Loucy (cell line): ENCODE data around the gene SHISA5.
"Not testable (repeated sequence)": the region's sequence is repeated elsewhere in the genome, so short reads cannot be mapped to it uniquely, and the experiment has no call there.

ENCODE experiments used
- H2AFZ ChIP-seq: fragments of 200-600 bp; sonication (generic); 2 replicates; pipeline ENCODE4 v1.6.0; 2016; ENCODE audit warnings: antibody characterized with exemption, mild to moderate bottlenecking, low read length, moderate library complexity
- H3F3A ChIP-seq: fragments of 200-600 bp; 2 replicates; pipeline ENCODE4 v1.6.0; 2016; ENCODE audit warnings: antibody characterized with exemption, low read depth, mild to moderate bottlenecking
- H3K27me3 ChIP-seq: fragments of 200-600 bp; sonication (generic); 2 replicates; pipeline ENCODE4 v1.6.1; 2014; ENCODE audit warnings: low read length, mild to moderate bottlenecking; ENCODE audit not compliant: insufficient read depth, poor library complexity, severe bottlenecking
- H3K36me3 ChIP-seq: fragments of 200-600 bp; sonication (generic); 2 replicates; pipeline ENCODE4 v1.6.1; 2016; ENCODE audit warnings: low read length; ENCODE audit not compliant: insufficient read depth
- H3K4me1 ChIP-seq: fragments of 200-600 bp; sonication (generic); 2 replicates; pipeline ENCODE4 v1.5.1; 2014; ENCODE audit warnings: low read length, mild to moderate bottlenecking; ENCODE audit not compliant: insufficient read depth, poor library complexity, severe bottlenecking
- H3K4me2 ChIP-seq: fragments of 200-600 bp; sonication (generic); 2 replicates; pipeline ENCODE4 v1.6.0; 2014; ENCODE audit warnings: antibody characterized with exemption, low read length, low read depth, mild to moderate bottlenecking; ENCODE audit not compliant: poor library complexity, severe bottlenecking
- H3K4me3 ChIP-seq: fragments of 200-600 bp; sonication (generic); 2 replicates; pipeline ENCODE4 v1.5.1; 2014; ENCODE audit warnings: low read length, mild to moderate bottlenecking, mixed read lengths; ENCODE audit not compliant: poor library complexity, severe bottlenecking
- H3K79me2 ChIP-seq: fragments of 200-600 bp; sonication (generic); 2 replicates; pipeline ENCODE4 v1.6.1; 2014; ENCODE audit warnings: low read length; ENCODE audit not compliant: insufficient read depth
- H3K9ac ChIP-seq: fragments of 200-600 bp; sonication (generic); 2 replicates; pipeline ENCODE4 v1.6.0; 2014; ENCODE audit warnings: mild to moderate bottlenecking, low read depth, low read length, moderate library complexity; ENCODE audit not compliant: poor library complexity, severe bottlenecking
- H3K9me2 ChIP-seq: fragments of 200-600 bp; sonication (generic); replicated peaks from 2 replicates; pipeline ENCODE4 v1.6.1; 2016; ENCODE audit warnings: low read depth, low read length, mixed read lengths
- H3K9me3 ChIP-seq: fragments of 200-600 bp; sonication (generic); 2 replicates; pipeline ENCODE4 v1.6.1; 2014; ENCODE audit warnings: mild to moderate bottlenecking, antibody characterized with exemption, low read length, low read depth; ENCODE audit not compliant: insufficient read depth
- H4K20me1 ChIP-seq: fragments of 200-600 bp; sonication (generic); 2 replicates; pipeline ENCODE4 v1.6.0; 2014; ENCODE audit warnings: antibody characterized with exemption, low read length, mild to moderate bottlenecking; ENCODE audit not compliant: insufficient read depth, poor library complexity, severe bottlenecking
- CTCF ChIP-seq: fragments of 200-600 bp; sonication (generic); conservative IDR thresholded peaks from 2 replicates; pipeline ENCODE4 v1.5.1; 2014; ENCODE audit warnings: mild to moderate bottlenecking, antibody characterized with exemption, low read length
- EZH2phosphoT487 ChIP-seq: fragments of 200-600 bp; IDR thresholded peaks from 2 replicates; pipeline ENCODE4 v1.6.1; 2018; ENCODE audit warnings: antibody characterized with exemption, mild to moderate bottlenecking, moderate library complexity, borderline replicate concordance

The SHISA5 gene

GRCh38 chr3:48475188-48475587, 28.8 kb downstream of the SHISA5 start:
- Histone ChIP-seq H3K79me2 (peaks cover 24% of the 10 kb centered on the region), H3K9me2 (no peaks in the 10 kb centered on the region), H3K4me1 (peaks cover 33% of the 10 kb centered on the region), H3K4me2 (no peak overlapping the region), H3K4me3 (no peak overlapping the region), H3F3A (no peaks in the 10 kb centered on the region), H2AFZ (no peak overlapping the region), H3K9ac (no peak overlapping the region), H4K20me1 (peaks cover 2% of the 10 kb centered on the region), H3K27me3 (no peaks in the 10 kb centered on the region), H3K36me3 (no peaks in the 10 kb centered on the region), H3K9me3 (no peaks in the 10 kb centered on the region)
- TF ChIP-seq CTCF, result no peak
- TF ChIP-seq EZH2phosphoT487, result no peak

DNA sequence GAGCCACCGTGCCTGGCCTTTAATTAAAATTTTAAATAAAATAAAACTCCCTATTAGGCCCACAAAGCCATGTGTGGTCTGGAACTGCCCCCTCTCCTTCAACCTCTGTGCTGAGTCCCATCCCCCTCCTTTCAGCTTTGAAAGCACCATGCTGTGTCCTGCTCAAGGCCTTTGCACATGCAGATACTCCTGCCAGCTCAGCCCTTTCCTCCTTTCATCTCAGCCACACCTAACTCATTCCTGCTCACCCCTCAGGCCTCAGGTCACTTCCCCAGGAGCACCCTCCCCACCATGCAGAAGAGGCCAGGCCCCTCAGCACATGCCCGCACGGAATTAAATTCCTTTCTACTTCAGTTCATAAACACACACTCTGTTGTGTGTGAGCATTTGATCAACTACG, 29.4 kb downstream of the SHISA5 start:
- Histone ChIP-seq H3K9me3 (no peaks in the 10 kb centered on the region), H2AFZ (no peak overlapping the region), H3K4me1 (peaks cover 38% of the 10 kb centered on the region), H3K79me2 (peaks cover 30% of the 10 kb centered on the region), H3K4me2 (no peak overlapping the region), H4K20me1 (peaks cover 7% of the 10 kb centered on the region), H3K27me3 (no peaks in the 10 kb centered on the region), H3K4me3 (no peak overlapping the region), H3F3A (no peaks in the 10 kb centered on the region), H3K36me3 (no peaks in the 10 kb centered on the region), H3K9me2 (no peaks in the 10 kb centered on the region), H3K9ac (no peak overlapping the region)
- TF ChIP-seq CTCF (no peak), EZH2phosphoT487 (no peak)

- H3K4me1 ChIP-seq, result peaks cover 39% of the 10 kb centered on the region
- H4K20me1 ChIP-seq, H3K9me3 ChIP-seq, H3K4me2 ChIP-seq, H3F3A ChIP-seq, H3K9ac ChIP-seq, H3K36me3 ChIP-seq, H3K4me3 ChIP-seq, H3K27me3 ChIP-seq, H2AFZ ChIP-seq, H3K9me2 ChIP-seq: not testable (repeated sequence)
- H3K79me2 ChIP-seq, result peaks cover 36% of the 10 kb centered on the region
These were observed 29.9 kb downstream of the SHISA5 start for GRCh38 chr3:48474031-48474430.

GRCh38 chr3:48473617-48473952, 30.4 kb downstream of the SHISA5 start:
- Histone ChIP-seq H4K20me1 (peaks cover 7% of the 10 kb centered on the region), H3K4me3 (peak overlapping the region; percentile 73), H2AFZ (peak overlapping the region; percentile 97), H3K9me3 (no peaks in the 10 kb centered on the region), H3K36me3 (no peaks in the 10 kb centered on the region), H3K4me2 (peak overlapping the region; percentile 81), H3K9ac (peak overlapping the region; percentile 74), H3K79me2 (peaks cover 41% of the 10 kb centered on the region), H3K9me2 (no peaks in the 10 kb centered on the region), H3K4me1 (peaks cover 35% of the 10 kb centered on the region), H3K27me3 (no peaks in the 10 kb centered on the region), H3F3A (no peaks in the 10 kb centered on the region)
- TF ChIP-seq EZH2phosphoT487 (no peak), CTCF (no peak)
